ENCODE results near the gene LRP8. TPM values are rescaled to one million over a fixed set of nuclear protein-coding genes. Genes with fewer than 3 reads are reported as not detected.

The LRP8 gene
- total and polyA plus RNA-seq, 2 donors (not counting 3 experiments of a cell fraction or from before 2014, with no cell fraction given), result 40.9 to 62.2 TPM

DNA sequence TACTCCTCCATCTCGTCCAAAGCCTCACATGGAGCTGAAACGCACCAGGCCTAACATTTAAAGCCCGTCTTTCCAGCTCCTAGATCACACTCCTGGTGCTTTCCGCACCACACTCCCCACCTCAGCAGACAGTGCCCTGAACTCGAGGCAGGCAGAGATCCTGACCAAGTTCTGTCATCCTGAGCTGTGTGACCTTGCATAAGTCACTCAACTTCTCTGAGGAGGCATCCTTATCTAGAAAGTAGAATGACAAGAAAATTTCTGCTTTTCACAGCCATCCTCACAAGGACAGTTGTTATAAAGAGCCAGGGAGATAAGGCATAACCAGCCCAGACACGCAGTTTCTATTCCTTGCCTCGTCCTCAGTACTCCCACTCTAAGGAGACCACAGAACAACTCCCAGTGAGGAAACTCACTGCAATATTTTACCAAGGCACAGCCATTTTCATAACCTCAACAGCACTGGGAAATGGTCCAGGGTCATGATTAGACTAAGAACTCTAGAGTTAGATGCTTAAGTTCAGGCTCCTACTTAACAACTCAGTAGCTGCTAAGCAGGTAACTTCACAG is 3.1 kb downstream of the LRP8 start:
- peaks cover 16% of the 10 kb centered on the region for H3K4me1 ChIP-seq (ENCODE audit: control insufficient read depth, extremely low read depth, insufficient read depth, low read length)
- H3K27me3 ChIP-seq (ENCODE audit: control insufficient read depth in 2 of 2, insufficient read depth in 2 of 2, low read length in 2 of 2), result no peaks in the 10 kb centered on the region
- peaks cover 61% of the 10 kb centered on the region for H3K79me2 ChIP-seq (ENCODE audit: control insufficient read depth, insufficient read depth, low read length)
- TF ChIP-seq GATA2 (IDR thresholded peaks at IDR 0.05; ENCODE audit: insufficient read depth, insufficient read length, low read depth, low read length) (no peak), MYC (IDR thresholded peaks at IDR 0.05; ENCODE audit: low read depth, low read length) (no peak), POLR2AphosphoS5 (IDR thresholded peaks at IDR 0.05; ENCODE audit: insufficient read depth, low read depth, low read length) (no peak), JUN (IDR thresholded peaks at IDR 0.05; ENCODE audit: borderline replicate concordance, insufficient read depth, insufficient read length, low read depth) (no peak), POLR2A (IDR thresholded peaks at IDR 0.05; ENCODE audit: low read depth, low read length) (no peak), FOS (IDR thresholded peaks at IDR 0.05; ENCODE audit: borderline replicate concordance, insufficient read depth, low read length) (no peak), MAX (IDR thresholded peaks at IDR 0.05; ENCODE audit: insufficient read depth, insufficient read length) (no peak), EZH2 (IDR thresholded peaks at IDR 0.05; ENCODE audit: borderline replicate concordance, low read depth, low read length, severe bottlenecking) (no peak)
- TF ChIP-seq, protein P1, sequence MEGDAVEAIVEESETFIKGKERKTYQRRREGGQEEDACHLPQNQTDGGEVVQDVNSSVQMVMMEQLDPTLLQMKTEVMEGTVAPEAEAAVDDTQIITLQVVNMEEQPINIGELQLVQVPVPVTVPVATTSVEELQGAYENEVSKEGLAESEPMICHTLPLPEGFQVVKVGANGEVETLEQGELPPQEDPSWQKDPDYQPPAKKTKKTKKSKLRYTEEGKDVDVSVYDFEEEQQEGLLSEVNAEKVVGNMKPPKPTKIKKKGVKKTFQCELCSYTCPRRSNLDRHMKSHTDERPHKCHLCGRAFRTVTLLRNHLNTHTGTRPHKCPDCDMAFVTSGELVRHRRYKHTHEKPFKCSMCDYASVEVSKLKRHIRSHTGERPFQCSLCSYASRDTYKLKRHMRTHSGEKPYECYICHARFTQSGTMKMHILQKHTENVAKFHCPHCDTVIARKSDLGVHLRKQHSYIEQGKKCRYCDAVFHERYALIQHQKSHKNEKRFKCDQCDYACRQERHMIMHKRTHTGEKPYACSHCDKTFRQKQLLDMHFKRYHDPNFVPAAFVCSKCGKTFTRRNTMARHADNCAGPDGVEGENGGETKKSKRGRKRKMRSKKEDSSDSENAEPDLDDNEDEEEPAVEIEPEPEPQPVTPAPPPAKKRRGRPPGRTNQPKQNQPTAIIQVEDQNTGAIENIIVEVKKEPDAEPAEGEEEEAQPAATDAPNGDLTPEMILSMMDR (IDR thresholded peaks at IDR 0.05; ENCODE audit: extremely low read depth in 1 of 2, insufficient read depth in 1 of 2, low read depth in 1 of 2, low read length in 2 of 2), result no peak
- no peak for FAIRE-seq
- H3K36me3 ChIP-seq (ENCODE audit: control insufficient read depth in 2 of 2, extremely low read depth in 1 of 2, insufficient read depth in 2 of 2, low read length in 2 of 2), result no peaks in the 10 kb centered on the region
- ChIA-PET CTCF (interaction anchor here (1.1 to 2.7 kb wide), 2 partner anchors 9 to 68 kb away, joined by 4 to 10 read pairs; no protein-coding TSS in a partner anchor), POLR2A (no interaction called here)
- H3K9me3 ChIP-seq (replicated peaks; ENCODE audit: control insufficient read depth, insufficient read depth, low read length), result no peaks in the 10 kb centered on the region
- H3K9ac ChIP-seq (replicated peaks; ENCODE audit: extremely low read depth, insufficient read depth, low read length), result no peak overlapping the region
- H4K20me1 ChIP-seq (replicated peaks; ENCODE audit: control insufficient read depth, extremely low read depth, insufficient read depth, low read length), result no peaks in the 10 kb centered on the region
- intact Hi-C loops (cut with micrococcal nuclease) (no loop called here), dilution Hi-C loops (cut with MboI; ENCODE audit: extremely low pct_ligation_motif_present, low sequenced_read_pairs) (no loop called here)
- DNase-seq (ENCODE audit: low read depth, low spot score), result no peak
- H3K9me1 ChIP-seq (replicated peaks; ENCODE audit: control insufficient read depth, extremely low read depth, insufficient read depth, low read length), result no peaks in the 10 kb centered on the region
- no peak overlapping the region for H3K4me3 ChIP-seq (replicated peaks in 1 of 3; ENCODE audit: insufficient read depth in 1 of 3, low read depth in 1 of 3, low read length in 3 of 3)
- no peak overlapping the region for H2AFZ ChIP-seq (ENCODE audit: low read depth, low read length)
- H3K4me2 ChIP-seq (ENCODE audit: insufficient read depth, low read length), result peak overlapping the region; percentile 25
- BruUV-seq (replicated peaks), result no TSS peak
- peak overlapping the region; percentile 72 for H3K27ac ChIP-seq (ENCODE audit: insufficient read depth, low read depth, low read length)
